ENCODE measurements around the gene CTNNBIP1.
"Not testable (repeated sequence)": the region's sequence is repeated elsewhere in the genome, so short reads cannot be mapped to it uniquely, and the experiment has no call there.

Gene CTNNBIP1

GRCh38 chr1:9805006-9805508 lies 105.0 kb downstream of the CTNNBIP1 start:
- Histone ChIP-seq H3K4ac (ENCODE audit: low read depth, low read length) (no peak overlapping the region), H3K18ac (ENCODE audit: low read length) (no peak overlapping the region), H2BK5ac (ENCODE audit: low read depth, low read length, poor library complexity) (no peak overlapping the region), H2AK5ac (ENCODE audit: low read length) (no peak overlapping the region), H3K27ac (ENCODE audit: low read depth, low read length) (no peak overlapping the region), H3K9me3 (ENCODE audit: insufficient read depth, low read depth, low read length) (peaks cover 3% of the 10 kb centered on the region), H3K14ac (ENCODE audit: low read length) (no peak overlapping the region), H3K79me1 (ENCODE audit: low read length) (no peaks in the 10 kb centered on the region), H4K91ac (ENCODE audit: low read depth, low read length) (no peak overlapping the region), H2BK12ac (ENCODE audit: low read length) (no peak overlapping the region), H3K27me3 (ENCODE audit: insufficient read depth, low read length) (no peaks in the 10 kb centered on the region), H3K4me2 (ENCODE audit: low read length) (no peak overlapping the region), H2AFZ (ENCODE audit: insufficient read depth, low read length, poor library complexity) (no peak overlapping the region), H4K12ac (ENCODE audit: low read depth, low read length) (no peak overlapping the region), H3K9ac (ENCODE audit: low read length) (no peak overlapping the region), H2BK120ac (ENCODE audit: insufficient read depth, low read length, poor library complexity) (no peak overlapping the region), H3K79me2 (ENCODE audit: control insufficient read depth, insufficient read depth, low read length, poor library complexity) (peaks cover 2% of the 10 kb centered on the region), H3K23ac (ENCODE audit: low read length) (no peak overlapping the region), H3K4me1 (ENCODE audit: control insufficient read depth in 1 of 2, insufficient read depth in 2 of 2, low read length in 2 of 2) (peaks cover 3 to 5% of the 10 kb centered on the region in 2 experiments), H4K8ac (ENCODE audit: low read depth, low read length) (no peak overlapping the region), H3K36me3 (ENCODE audit: control insufficient read depth in 1 of 2, insufficient read depth in 2 of 2, low read length in 2 of 2) (no peaks in the 10 kb centered on the region), H3K4me3 (ENCODE audit: low read depth, low read length) (no peak overlapping the region)
- DNase-seq = peak in 1 of 2 donors; percentile 9
- no CpG with 5 or more reads among the region's 7 CpGs for WGBS (ENCODE audit: extremely low coverage, insufficient coverage, insufficient read length)

DNA sequence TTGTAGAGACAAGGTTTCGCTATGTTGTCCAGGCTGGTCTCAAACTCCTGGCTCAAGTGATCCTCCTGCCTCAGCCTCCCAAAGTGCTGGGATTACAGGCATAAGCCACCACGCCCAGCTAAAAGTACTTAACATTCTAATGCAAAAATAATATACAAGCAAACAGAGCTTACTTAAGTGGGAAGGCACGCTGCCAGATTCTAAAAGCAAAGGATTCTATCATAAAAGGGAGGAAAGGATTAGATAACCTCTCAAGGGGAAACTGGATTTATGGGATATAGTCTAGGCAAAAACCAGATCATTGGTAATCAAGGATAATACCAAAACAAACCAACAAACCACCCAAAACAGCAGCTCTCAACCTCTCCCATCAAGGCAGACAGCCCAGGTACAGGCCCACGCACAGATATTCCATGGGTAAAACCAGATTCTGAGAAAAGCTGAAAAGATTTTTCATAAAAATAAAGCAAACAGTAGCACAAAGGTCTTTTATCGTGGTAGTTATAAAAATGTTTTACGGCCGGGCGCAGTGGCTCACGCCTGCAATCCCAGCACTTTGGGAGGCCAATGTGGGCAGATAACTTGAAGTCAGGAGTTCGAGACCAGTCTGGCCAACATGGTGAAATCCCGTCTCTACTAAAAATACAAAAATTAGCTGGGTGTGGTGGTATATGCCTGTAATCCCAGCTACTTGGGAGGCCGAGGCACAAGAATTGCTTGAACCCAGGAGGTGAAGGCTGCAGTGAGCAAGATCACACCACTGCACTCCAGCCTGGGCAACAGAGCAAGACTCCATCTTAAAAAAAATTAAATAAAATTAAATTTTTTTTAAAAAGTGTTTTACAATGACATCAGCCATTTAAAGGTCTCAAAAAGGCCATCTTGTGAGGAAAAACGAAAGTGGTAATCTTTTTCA lies 106.8 kb downstream of the CTNNBIP1 start:
- H3K4me2 ChIP-seq (ENCODE audit: low read length); H2BK120ac ChIP-seq (ENCODE audit: insufficient read depth, low read length, poor library complexity); H2BK12ac ChIP-seq (ENCODE audit: low read length); H3K4me3 ChIP-seq (ENCODE audit: low read depth, low read length); H3K9ac ChIP-seq (ENCODE audit: low read length); H3K9me3 ChIP-seq (ENCODE audit: insufficient read depth, low read depth, low read length); H3K79me1 ChIP-seq (ENCODE audit: low read length); H2AK5ac ChIP-seq (ENCODE audit: low read length); DNase-seq; H3K79me2 ChIP-seq (ENCODE audit: control insufficient read depth, insufficient read depth, low read length, poor library complexity); H3K36me3 ChIP-seq (ENCODE audit: control insufficient read depth in 1 of 2, insufficient read depth in 2 of 2, low read length in 2 of 2); H3K18ac ChIP-seq (ENCODE audit: low read length); H3K4ac ChIP-seq (ENCODE audit: low read depth, low read length); H3K23ac ChIP-seq (ENCODE audit: low read length); H4K91ac ChIP-seq (ENCODE audit: low read depth, low read length); H3K4me1 ChIP-seq (ENCODE audit: control insufficient read depth in 1 of 2, insufficient read depth in 2 of 2, low read length in 2 of 2); H2AFZ ChIP-seq (ENCODE audit: insufficient read depth, low read length, poor library complexity); H3K27me3 ChIP-seq (ENCODE audit: insufficient read depth, low read length); H2BK5ac ChIP-seq (ENCODE audit: low read depth, low read length, poor library complexity); H3K14ac ChIP-seq (ENCODE audit: low read length); H4K8ac ChIP-seq (ENCODE audit: low read depth, low read length); H4K12ac ChIP-seq (ENCODE audit: low read depth, low read length); H3K27ac ChIP-seq (ENCODE audit: low read depth, low read length): not testable (repeated sequence)
- WGBS (ENCODE audit: extremely low coverage, insufficient coverage, insufficient read length) = no CpG with 5 or more reads among the region's 13 CpGs

DNA sequence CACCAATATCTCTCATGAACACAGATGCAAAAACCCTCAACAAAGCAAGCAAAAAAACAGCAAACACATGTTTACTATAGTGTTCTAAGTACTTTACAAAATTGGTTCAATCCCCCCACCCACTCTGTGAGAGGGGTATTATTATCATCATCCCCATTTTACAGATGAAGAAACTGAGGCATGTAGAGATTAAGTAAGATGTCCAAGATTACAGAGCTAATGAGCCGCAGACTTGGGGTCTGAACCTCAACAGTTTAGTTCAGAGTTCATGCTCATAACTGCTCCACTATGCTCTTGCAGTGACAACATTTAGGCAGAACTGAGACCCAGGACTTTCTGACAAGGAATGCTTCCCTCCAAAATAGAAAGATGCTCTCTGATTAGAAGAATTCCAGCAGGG lies 108.2 kb downstream of the CTNNBIP1 start:
- Histone ChIP-seq H4K8ac (ENCODE audit: low read depth, low read length) (no peak overlapping the region), H3K36me3 (ENCODE audit: control insufficient read depth in 1 of 2, insufficient read depth in 2 of 2, low read length in 2 of 2) (no peaks in the 10 kb centered on the region), H3K4ac (ENCODE audit: low read depth, low read length) (no peak overlapping the region), H3K14ac (ENCODE audit: low read length) (no peak overlapping the region), H2BK12ac (ENCODE audit: low read length) (no peak overlapping the region), H3K23ac (ENCODE audit: low read length) (no peak overlapping the region), H2BK120ac (ENCODE audit: insufficient read depth, low read length, poor library complexity) (no peak overlapping the region), H3K4me1 (ENCODE audit: control insufficient read depth in 1 of 2, insufficient read depth in 2 of 2, low read length in 2 of 2) (no peaks in the 10 kb centered on the region), H4K91ac (ENCODE audit: low read depth, low read length) (no peak overlapping the region), H3K18ac (ENCODE audit: low read length) (no peak overlapping the region), H3K79me1 (ENCODE audit: low read length) (no peaks in the 10 kb centered on the region), H3K27ac (ENCODE audit: low read depth, low read length) (no peak overlapping the region), H3K9me3 (ENCODE audit: insufficient read depth, low read depth, low read length) (peaks cover 3% of the 10 kb centered on the region), H2BK5ac (ENCODE audit: low read depth, low read length, poor library complexity) (no peak overlapping the region), H3K4me2 (ENCODE audit: low read length) (no peak overlapping the region), H3K9ac (ENCODE audit: low read length) (no peak overlapping the region), H2AFZ (ENCODE audit: insufficient read depth, low read length, poor library complexity) (no peak overlapping the region), H2AK5ac (ENCODE audit: low read length) (no peak overlapping the region), H3K79me2 (ENCODE audit: control insufficient read depth, insufficient read depth, low read length, poor library complexity) (no peaks in the 10 kb centered on the region), H3K4me3 (ENCODE audit: low read depth, low read length) (no peak overlapping the region), H3K27me3 (ENCODE audit: insufficient read depth, low read length) (no peaks in the 10 kb centered on the region), H4K12ac (ENCODE audit: low read depth, low read length) (no peak overlapping the region)
- WGBS (ENCODE audit: extremely low coverage, insufficient coverage, insufficient read length) = no CpG with 5 or more reads among the region's 1 CpG
- no peak for DNase-seq
